DND-41 (cell line): Measurements from ENCODE around the gene CTCF.

ENCODE experiments used
- ATAC-seq: fragments of 200-7000 bp; cut with Tn5 transposase; 3 replicates; pipeline ENCODE4 v1.9.1; 2021; ENCODE audit warnings: low read depth; ENCODE audit not compliant: insufficient read depth
- DNase-seq: peaks from one replicate; pipeline ENCODE4 v3.0.0-alpha.2; 2020
- H2AFZ ChIP-seq: 2 replicates; pipeline ENCODE4 v1.6.0; 2012; ENCODE audit warnings: low read depth, low read length
- H3K27ac ChIP-seq: 2 replicates; pipeline ENCODE4 v1.5.1; 2012; ENCODE audit warnings: low read length, inconsistent platforms
- H3K27me3 ChIP-seq: fragments of 200-600 bp; sonication (generic); 2 replicates; pipeline ENCODE4 v1.6.0; 2012; ENCODE audit warnings: low read length, mild to moderate bottlenecking, inconsistent platforms; ENCODE audit not compliant: insufficient read depth, poor library complexity
- H3K36me3 ChIP-seq: 2 replicates; pipeline ENCODE4 v1.5.1; 2012; ENCODE audit warnings: low read length, inconsistent platforms; ENCODE audit not compliant: insufficient read depth
- H3K4me1 ChIP-seq: 2 replicates; pipeline ENCODE4 v1.5.1; 2012; ENCODE audit warnings: mild to moderate bottlenecking, low read length; ENCODE audit not compliant: insufficient read depth
- H3K4me2 ChIP-seq: 2 replicates; pipeline ENCODE4 v1.6.0; 2012; ENCODE audit warnings: mild to moderate bottlenecking, moderate library complexity, low read length, inconsistent platforms; ENCODE audit not compliant: insufficient read depth
- H3K4me3 ChIP-seq, 2 experiments: fragments of 200-600 bp in 1 of 2; shearing (Covaris generic) in 1 of 2; 2 replicates each; pipeline ENCODE4 v1.5.1; 2012 to 2016; ENCODE audit warnings: inconsistent platforms in 2 of 2, low read length in 2 of 2, mild to moderate bottlenecking in 2 of 2, low read depth in 1 of 2, moderate library complexity in 1 of 2
- H3K79me2 ChIP-seq: 2 replicates; pipeline ENCODE4 v1.6.0; 2012; ENCODE audit warnings: low read length, inconsistent platforms; ENCODE audit not compliant: insufficient read depth
- H3K9ac ChIP-seq: 2 replicates; pipeline ENCODE4 v1.6.0; 2012; ENCODE audit warnings: low read depth, mild to moderate bottlenecking, inconsistent platforms, low read length, moderate library complexity
- H3K9me3 ChIP-seq: 2 replicates; pipeline ENCODE4 v1.5.1; 2012; ENCODE audit warnings: low read length, moderate library complexity, mild to moderate bottlenecking, inconsistent platforms; ENCODE audit not compliant: insufficient read depth, severe bottlenecking
- H4K20me1 ChIP-seq: 2 replicates; pipeline ENCODE4 v1.6.0; 2012; ENCODE audit warnings: low read length; ENCODE audit not compliant: insufficient read depth
- EZH2 ChIP-seq: IDR thresholded peaks from 3 replicates; pipeline ENCODE4 v1.6.1; 2012; ENCODE audit warnings: borderline replicate concordance, low read depth, mild to moderate bottlenecking, moderate library complexity, low read length, inconsistent platforms; ENCODE audit not compliant: severe bottlenecking
- TF ChIP-seq, protein P1 (sequence below): IDR thresholded peaks from 2 replicates; pipeline ENCODE4 v1.5.1; 2012; ENCODE audit warnings: borderline replicate concordance, low read length, moderate library complexity, mild to moderate bottlenecking; ENCODE audit not compliant: poor library complexity, severe bottlenecking; ENCODE audit errors: extremely low read depth

CTCF gene

DNA sequence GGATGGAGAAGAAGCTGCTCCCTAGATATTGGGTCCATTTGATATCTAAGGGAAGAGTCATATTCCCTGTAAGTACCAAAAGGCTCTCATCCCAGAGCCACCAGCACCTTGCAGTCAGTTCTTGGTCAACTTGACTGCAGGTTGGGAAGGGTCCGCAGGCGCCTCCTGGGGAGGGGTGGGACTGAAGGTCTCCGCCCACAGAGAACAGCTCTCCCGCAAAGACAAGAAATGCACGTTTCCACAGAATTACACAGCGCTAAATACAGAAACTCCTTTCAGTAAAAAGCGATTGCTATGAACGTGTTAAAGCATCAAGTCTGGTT is 864 bp upstream of the CTCF start:
- Histone ChIP-seq H3K4me3 (peak overlapping the region; percentile 41 to 84), H3K36me3 (peaks cover 14% of the 10 kb centered on the region; the same call in 1 of the 2 replicates), H2AFZ (peak overlapping the region; percentile 85), H3K9ac (peak overlapping the region; percentile 100), H4K20me1 (peaks cover 31% of the 10 kb centered on the region), H3K27me3 (no peaks in the 10 kb centered on the region), H3K4me2 (peak overlapping the region; percentile 93), H3K79me2 (peaks cover 72% of the 10 kb centered on the region), H3K27ac (peak overlapping the region; percentile 96), H3K4me1 (peaks cover 62% of the 10 kb centered on the region), H3K9me3 (no peaks in the 10 kb centered on the region)
- DNase-seq (no peak), ATAC-seq (no peak)
- no peak for TF ChIP-seq EZH2
- TF ChIP-seq, protein P1, sequence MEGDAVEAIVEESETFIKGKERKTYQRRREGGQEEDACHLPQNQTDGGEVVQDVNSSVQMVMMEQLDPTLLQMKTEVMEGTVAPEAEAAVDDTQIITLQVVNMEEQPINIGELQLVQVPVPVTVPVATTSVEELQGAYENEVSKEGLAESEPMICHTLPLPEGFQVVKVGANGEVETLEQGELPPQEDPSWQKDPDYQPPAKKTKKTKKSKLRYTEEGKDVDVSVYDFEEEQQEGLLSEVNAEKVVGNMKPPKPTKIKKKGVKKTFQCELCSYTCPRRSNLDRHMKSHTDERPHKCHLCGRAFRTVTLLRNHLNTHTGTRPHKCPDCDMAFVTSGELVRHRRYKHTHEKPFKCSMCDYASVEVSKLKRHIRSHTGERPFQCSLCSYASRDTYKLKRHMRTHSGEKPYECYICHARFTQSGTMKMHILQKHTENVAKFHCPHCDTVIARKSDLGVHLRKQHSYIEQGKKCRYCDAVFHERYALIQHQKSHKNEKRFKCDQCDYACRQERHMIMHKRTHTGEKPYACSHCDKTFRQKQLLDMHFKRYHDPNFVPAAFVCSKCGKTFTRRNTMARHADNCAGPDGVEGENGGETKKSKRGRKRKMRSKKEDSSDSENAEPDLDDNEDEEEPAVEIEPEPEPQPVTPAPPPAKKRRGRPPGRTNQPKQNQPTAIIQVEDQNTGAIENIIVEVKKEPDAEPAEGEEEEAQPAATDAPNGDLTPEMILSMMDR, result no peak

DNA sequence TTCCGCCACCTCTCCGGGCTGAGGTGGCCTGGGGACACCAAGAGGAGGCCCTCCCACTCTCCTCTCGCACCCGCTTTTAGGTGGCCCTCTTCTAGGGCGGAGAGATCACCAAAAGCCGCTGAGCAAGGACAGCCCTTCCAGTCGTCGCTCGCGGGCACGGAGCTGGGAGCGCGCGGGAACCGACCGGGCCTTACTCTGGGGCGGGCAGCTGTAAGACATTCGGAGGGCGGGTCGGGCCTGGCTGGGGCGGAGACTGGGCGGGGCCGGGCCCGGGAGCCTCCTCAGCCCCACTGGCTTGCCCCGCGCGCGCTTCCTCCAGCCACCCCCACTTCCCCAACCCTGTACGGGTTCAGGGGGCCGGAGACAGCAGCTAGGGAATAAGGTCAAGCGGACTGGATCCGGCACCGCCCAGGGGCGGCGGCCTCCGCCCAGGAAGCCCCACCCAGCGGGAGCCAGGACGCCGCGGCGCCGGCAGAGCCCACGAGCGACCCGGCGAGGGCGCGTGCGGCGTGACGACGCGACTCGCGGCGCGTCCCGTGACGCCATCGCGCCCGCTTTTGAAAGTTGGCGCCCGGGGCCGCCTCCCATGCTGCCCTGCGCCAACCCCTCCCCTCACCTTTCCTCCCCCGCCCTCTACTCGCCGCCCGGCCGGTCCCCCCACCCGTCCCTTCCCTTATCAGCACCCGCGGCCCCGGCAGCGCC is 351 bp upstream of the CTCF start:
- H3K4me2 ChIP-seq, result peak overlapping the region; percentile 93
- peaks cover 36% of the 10 kb centered on the region for H4K20me1 ChIP-seq
- peaks cover 14% of the 10 kb centered on the region; the same call in 1 of the 2 replicates for H3K36me3 ChIP-seq
- H3K27me3 ChIP-seq, result no peaks in the 10 kb centered on the region
- H3K79me2 ChIP-seq, result peaks cover 77% of the 10 kb centered on the region
- TF ChIP-seq, protein P1, result no peak
- TF ChIP-seq EZH2, result no peak
- H2AFZ ChIP-seq, result peak overlapping the region; percentile 85
- no peaks in the 10 kb centered on the region for H3K9me3 ChIP-seq
- DNase-seq (peak; percentile 99), ATAC-seq (peak; percentile 87)
- peaks cover 60% of the 10 kb centered on the region for H3K4me1 ChIP-seq
- H3K4me3 ChIP-seq, result peak overlapping the region; percentile 41 to 84
- peak overlapping the region; percentile 100 for H3K9ac ChIP-seq
- peak overlapping the region; percentile 96 for H3K27ac ChIP-seq

DNA sequence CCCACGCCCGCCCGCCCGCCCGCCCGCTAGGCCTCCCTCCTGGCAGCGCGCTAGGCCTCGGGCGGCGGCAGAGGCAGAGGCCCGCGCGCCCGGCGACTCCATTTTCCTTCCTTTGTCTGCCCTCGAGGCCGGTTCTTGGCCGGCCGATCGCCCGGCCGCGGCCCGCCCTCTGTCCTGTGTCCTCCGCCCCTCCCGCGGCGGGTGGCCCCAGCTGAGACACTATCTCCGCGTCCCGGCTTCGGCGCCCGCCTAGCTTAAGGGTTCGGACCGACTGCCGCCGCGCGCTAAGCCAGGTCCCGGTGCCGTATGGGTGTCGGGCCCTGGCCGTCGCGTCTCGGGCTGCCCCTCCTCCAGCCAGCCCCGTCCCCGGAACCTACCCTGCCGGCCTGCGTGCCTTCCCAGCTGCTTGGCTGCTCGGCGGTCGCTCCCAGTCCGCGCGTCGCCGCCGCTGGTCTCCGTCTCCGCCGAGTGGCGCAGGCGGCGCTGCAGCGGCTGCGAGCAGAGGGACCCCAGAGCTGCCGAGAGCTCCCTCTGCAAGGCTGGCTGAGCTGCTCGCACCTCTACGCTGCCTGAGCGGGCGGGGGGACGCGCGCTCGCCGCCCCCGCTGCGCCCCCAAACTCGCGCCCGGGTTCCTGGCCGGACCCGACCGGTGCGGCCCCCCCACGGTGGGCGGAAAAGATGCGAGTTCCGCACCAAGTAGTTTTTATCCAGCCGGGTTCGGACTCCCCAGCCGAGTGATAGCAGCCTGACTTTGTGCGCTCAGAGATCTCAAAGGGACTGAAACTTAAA is 787 bp downstream of the CTCF start:
- H3K79me2 ChIP-seq, result peaks cover 88% of the 10 kb centered on the region

More for the DNA sequence above, 787 bp downstream of the CTCF start:
- Histone ChIP-seq H3K36me3 (peaks cover 17% of the 10 kb centered on the region; the same call in 1 of the 2 replicates), H3K27ac (peak overlapping the region; percentile 98), H4K20me1 (peaks cover 47% of the 10 kb centered on the region), H3K9me3 (no peaks in the 10 kb centered on the region), H3K4me2 (peak overlapping the region; percentile 82), H3K4me1 (peaks cover 60% of the 10 kb centered on the region), H3K27me3 (no peaks in the 10 kb centered on the region), H3K4me3 (peak overlapping the region; percentile 66 to 93), H2AFZ (peak overlapping the region; percentile 75), H3K9ac (peak overlapping the region; percentile 100)
- DNase-seq (peak; percentile 63), ATAC-seq (peak; percentile 15)
- TF ChIP-seq EZH2, result no peak
- TF ChIP-seq, protein P1, result peak; percentile 61
